Measurements from ENCODE around the gene CYBRD1. TPM values are rescaled to one million over a fixed set of nuclear protein-coding genes. Genes with fewer than 3 reads are reported as not detected.

Gene CYBRD1
- total RNA-seq, 4 donors from 2014 or later, result 201 to 603 (median 522) TPM

- no peak for TF ChIP-seq CTCF (IDR thresholded peaks at IDR 0.05; ENCODE audit: low read depth)
These were observed 5.5 kb upstream of the CYBRD1 start for GRCh38 chr2:171516793-171517192.

GRCh38 chr2:171520471-171520870 lies 1.8 kb upstream of the CYBRD1 start:
- no peak for TF ChIP-seq CTCF (IDR thresholded peaks at IDR 0.05; ENCODE audit: low read depth)

- no peak for TF ChIP-seq CTCF (IDR thresholded peaks at IDR 0.05; ENCODE audit: low read depth)
These were observed 768 bp upstream of the CYBRD1 start for GRCh38 chr2:171521361-171522051.

- no peak for TF ChIP-seq CTCF (IDR thresholded peaks at IDR 0.05; ENCODE audit: low read depth)
These were observed 464 bp downstream of the CYBRD1 start for GRCh38 chr2:171522788-171523087.

- no peak for TF ChIP-seq CTCF (IDR thresholded peaks at IDR 0.05; ENCODE audit: low read depth)
These were observed 1.1 kb downstream of the CYBRD1 start for GRCh38 chr2:171523088-171524017.

GRCh38 chr2:171524018-171524401 lies 1.7 kb downstream of the CYBRD1 start:
- no peak for TF ChIP-seq CTCF (IDR thresholded peaks at IDR 0.05; ENCODE audit: low read depth)

GRCh38 chr2:171529914-171530313 lies 7.6 kb downstream of the CYBRD1 start:
- no peak for TF ChIP-seq CTCF (IDR thresholded peaks at IDR 0.05; ENCODE audit: low read depth)
